ENCODE data around the gene RBM33.
A peak's percentile ranks its signal among the peaks of the same experiment; 100 is the strongest.

RBM33 gene

GRCh38 chr7:155731871-155732270 is 87.4 kb downstream of the RBM33 start:
- no peak for DNase-seq

DNA sequence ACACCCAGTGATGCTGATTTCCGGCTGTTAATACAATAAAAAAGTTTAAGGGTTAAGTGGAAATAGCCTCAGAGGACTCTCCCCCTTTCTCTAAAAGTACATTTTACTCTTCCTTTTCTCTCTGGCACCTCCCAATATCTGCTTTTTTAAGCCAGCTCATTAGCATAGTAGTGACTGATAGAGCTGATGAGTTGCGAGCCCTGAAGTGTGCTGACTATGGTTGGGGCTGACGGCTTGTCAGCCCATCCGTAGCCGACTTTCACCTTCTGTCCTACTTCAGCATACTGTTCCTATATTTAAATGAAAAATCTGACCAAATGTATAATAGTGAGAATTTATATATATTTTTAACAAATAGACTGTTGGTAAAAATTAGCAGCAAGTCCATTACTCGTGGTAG is 87.8 kb downstream of the RBM33 start:
- DNase-seq = no peak

DNA sequence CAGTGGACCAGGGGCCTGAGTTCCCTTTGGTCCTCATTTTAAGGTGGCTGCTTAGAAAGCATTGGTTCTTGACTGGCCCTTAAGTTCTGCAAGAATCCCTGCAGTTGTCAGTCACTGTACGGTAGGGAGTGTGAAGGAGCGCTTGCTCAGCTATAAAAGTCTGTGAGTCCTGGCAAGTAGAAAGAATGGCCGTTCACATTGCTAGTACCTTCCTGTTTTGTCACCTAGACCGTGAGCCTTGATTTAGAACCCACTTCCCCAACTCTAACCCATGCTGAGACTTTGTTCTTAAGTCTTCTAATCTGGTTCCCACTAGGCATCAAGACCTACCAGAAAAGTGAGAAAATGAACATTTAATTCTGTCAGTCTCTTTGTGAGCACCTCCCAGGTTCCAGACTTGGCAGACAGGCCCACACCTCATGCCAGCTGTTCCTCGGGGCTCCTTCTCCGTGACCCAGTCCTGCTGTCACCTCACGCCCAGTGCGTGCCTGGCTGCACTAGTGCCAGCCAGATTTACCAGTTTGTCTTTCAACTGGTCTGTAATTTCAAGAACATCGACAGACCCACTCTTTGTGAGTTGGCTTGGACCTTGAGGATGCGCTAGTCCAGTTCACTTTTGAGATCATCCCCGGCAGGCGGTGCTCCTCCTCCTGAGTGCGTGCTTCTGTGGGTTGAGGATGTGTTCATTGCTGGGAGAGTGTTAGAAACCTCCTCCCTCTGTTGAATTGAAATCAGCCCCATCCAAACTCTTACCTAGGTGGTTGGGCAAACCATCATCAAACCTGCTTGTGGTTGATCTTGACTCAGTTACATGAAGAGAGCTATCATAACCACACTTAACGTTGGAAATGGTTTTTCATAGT is 89.4 kb downstream of the RBM33 start:
- no peak for DNase-seq

GRCh38 chr7:155734445-155734809 is 90.0 kb downstream of the RBM33 start:
- no peak for DNase-seq

DNA sequence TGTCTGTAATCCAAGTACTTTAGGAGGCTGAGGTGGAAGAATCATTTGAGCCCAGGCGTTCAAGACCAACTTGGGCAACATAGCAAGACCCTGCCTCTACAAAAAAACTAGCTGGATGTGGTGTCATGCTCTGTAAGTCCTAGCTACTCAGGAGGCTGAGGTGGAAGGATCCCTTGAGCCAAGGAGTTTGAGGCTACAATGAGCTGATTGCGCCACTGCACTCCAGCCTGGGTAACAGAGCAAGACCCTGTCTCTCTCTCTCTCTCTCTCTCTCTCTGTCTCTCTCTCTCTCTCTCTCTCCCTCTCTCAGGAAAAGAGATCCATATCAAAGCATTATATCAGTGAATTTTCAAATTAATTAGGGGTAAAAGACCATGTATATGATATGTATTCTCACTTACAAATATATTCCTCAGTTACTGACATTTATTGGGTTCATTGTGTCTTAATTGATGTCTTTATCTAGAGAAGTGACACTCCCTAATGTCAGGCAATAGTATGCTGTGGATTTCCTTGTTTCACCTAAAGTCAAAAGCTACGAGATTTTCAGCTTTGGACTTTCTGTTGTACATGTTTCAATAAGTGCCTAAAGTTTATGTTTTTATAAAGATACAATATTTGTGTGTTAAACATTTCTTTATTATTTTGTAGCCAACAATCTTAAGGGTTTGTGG is 91.1 kb downstream of the RBM33 start:
- DNase-seq = no peak

DNA sequence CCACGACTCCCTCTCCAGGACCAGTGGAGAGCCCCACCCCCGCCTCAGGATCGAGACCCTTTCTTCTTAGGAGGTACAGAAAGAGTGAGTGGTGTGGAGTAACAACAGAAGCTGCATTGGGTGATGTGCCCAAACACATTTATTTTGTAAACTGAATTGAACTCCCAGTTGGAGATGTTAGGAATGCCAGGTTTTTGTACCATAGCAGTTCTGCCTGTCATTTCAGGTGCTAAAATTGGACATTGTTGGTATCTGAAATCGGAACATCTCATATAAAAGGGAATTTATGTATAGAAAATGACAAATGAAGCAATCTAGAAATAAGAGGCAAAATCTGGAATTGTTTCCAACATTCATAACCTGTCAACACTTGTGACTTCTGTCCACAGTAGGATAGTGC is 93.1 kb downstream of the RBM33 start:
- DNase-seq = no peak

GRCh38 chr7:155738104-155738503 is 93.6 kb downstream of the RBM33 start:
- no peak for DNase-seq

DNA sequence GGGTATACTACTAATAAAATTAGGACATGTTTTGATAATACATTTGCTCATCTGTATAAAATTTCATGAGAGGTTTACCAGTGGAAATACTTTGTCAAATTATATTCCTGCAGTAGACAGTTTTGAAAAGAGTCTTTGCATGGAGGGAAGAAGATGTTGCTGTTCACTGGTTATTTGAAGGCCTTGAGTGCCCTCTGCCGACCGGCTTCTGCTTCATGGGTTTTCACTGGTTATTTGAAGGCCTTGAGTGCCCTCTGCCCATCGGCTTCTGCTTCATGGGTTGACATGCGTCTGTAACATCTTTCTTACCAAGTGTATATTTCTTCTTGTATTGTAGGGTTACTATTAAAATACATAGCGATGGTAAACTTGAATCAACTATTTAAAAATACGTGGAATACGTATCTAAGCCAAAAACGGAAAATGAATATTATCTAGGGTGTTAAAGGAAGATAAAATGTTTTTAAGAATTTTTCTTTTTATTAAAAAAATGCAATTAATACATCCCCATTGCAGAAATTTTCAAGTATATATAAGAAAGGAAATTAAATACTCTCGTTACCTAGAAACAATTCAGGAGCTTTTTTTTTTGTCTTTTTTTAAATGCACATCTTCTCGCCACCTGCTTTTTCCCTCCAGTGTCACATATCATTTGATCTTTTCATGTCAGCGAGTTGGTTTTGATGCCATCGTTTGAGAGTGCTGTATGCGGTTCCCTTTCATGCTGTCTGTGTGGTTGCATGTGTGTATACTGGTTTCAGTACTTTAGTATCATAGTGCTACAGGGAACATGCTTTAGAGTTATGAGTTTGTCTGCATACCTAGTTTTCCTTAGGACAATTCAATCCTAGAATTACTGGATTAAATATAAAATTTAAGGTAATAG is 94.4 kb downstream of the RBM33 start:
- DNase-seq = peak; percentile 65

DNA sequence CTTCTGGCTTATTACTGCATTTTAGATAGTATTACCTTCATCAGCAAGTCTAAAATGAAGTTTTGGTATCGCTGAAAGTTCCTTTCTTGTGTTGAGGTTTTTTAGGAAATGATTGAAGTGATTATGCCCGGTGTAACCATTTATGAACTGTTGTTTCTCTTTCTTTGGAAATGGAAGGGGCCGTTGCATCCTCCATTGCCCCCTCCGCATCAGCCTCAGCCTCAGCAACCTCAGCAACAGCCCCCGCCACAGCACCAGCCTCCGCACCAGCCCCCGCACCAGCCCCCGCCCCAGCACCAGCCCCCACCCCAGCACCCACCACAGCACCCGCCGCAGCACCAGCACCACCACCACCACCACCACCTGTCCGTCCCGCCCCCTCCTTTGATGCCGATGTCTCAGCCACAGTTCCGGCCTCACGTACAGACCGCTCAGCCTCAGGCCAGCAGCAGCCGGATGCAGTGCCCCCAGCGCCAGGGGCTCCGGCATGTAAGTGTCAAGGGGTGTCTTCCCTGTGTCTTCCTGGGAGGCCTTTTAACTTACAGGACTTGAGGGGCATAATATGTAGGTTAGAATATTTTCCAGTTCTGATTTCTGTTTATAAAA is 95.2 kb downstream of the RBM33 start:
- DNase-seq = peak; percentile 4

DNA sequence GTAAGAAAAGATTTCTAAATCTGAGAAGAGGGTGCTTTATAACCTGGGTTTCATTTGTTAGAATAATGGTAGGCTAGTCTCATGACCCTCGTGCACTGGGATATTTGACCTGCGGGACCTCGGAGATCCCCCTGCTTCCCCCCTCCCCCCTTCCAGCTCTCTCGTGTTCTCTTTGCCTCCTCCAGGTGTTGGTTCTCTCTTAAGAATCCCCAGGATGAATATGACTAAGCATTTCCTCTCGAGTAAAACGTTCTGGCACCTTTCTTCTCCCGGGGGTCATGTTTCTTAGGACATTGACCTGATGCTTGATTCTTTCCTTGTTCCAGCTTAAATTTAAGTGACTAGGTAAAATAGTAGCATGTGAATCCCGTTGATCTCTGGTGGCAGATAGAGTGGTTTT is 96.6 kb downstream of the RBM33 start:
- DNase-seq = no peak

GRCh38 chr7:155741805-155742204 is 97.3 kb downstream of the RBM33 start:
- DNase-seq = peak; percentile 41

DNA sequence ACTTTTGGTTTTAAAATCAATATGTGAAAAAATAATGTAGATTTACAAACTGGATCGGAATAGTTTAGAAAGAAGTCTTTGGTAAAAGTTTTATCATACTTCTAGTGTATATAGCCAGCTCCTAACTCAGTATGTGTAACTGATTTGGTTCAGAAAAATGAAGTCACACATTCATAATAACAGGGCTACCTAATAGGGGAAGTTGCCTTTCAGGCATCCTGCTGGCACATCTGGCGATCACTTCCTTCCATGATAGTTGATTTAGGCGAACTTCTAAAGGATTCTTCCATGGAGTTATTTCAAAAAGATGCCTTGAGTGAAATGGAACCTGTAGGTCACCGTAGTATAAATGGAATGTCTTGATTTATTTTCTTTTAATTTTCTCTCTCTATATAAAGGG is 98.7 kb downstream of the RBM33 start:
- no peak for DNase-seq

- DNase-seq = no peak
These were observed 100.7 kb downstream of the RBM33 start for GRCh38 chr7:155744971-155745683.

GRCh38 chr7:155745737-155746136 is 101.3 kb downstream of the RBM33 start:
- no peak for DNase-seq

- DNase-seq = no peak
These were observed 101.7 kb downstream of the RBM33 start for GRCh38 chr7:155746188-155746587.

GRCh38 chr7:155747209-155747608 is 102.7 kb downstream of the RBM33 start:
- DNase-seq = no peak

DNA sequence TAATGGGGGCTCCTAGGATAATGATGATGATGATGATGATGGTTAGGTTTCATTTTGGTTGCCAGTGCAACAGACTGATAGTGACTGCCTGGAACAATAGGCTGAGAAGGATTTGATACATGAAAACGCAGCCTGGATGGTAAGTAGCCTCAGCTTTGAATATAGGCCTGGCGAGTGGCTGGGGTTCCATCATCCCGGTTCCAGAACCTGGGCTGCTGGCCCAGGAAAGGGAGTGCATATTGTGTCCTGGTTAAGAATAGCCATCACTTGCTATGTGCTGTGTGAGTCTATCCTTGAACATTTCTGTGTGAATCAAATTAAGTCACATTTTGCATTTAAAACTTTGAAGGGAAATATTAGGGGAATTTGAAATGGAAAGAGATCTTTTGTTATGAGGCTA is 105.1 kb downstream of the RBM33 start:
- no peak for DNase-seq

DNA sequence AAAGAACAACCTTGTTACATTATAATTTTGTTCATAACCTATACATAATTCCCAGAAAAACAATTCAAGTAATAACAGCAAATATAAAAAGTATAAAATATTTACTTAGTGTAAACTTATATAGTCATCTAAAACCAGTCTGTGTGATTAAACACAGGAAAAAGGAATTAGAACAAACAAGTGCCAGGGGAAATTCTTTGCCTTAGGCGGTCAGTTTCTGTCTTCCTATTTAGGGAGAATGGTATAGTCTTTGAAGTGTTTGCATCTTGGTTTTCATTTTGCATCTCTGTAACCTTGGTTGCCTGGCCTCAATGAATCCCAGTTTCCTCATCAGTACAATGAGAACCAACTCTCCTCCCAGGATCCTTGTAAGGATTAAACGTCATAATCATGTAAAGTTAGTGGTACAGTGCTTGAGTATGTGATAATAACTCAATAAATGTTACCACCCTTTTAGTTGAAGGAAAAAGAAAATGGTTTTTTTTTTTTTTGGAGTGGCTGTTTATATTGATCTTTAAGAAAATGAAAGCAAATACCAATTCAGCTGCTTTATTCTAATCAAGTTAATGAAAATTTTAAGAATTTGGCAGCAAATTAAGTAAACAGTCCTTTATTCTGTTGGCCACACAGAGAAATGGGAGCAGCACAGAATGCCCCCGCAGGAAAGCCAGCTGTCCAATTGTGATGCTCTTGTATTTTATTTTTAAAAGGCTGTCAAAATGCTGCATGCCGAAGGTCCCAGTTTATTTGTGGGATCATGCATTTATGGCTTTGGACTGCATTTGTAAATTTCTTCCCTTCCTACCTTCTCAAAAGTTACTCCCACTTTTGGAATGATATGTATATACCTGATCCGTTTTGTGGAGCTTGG is 106.0 kb downstream of the RBM33 start:
- no peak for DNase-seq

GRCh38 chr7:155751409-155751808 is 106.9 kb downstream of the RBM33 start:
- DNase-seq = no peak

GRCh38 chr7:155752756-155753445 is 108.4 kb downstream of the RBM33 start:
- no peak for DNase-seq
